ENCODE results near the gene OR2F2. TPM values are rescaled to one million over a fixed set of nuclear protein-coding genes. Genes with fewer than 3 reads are reported as not detected.

The OR2F2 gene, protein sequence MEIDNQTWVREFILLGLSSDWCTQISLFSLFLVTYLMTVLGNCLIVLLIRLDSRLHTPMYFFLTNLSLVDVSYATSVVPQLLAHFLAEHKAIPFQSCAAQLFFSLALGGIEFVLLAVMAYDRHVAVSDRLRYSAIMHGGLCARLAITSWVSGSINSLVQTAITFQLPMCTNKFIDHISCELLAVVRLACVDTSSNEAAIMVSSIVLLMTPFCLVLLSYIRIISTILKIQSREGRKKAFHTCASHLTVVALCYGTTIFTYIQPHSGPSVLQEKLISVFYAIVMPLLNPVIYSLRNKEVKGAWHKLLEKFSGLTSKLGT
- total RNA-seq (2014; rRNA removed; shearing (Covaris generic)) (not detected in 2 replicates), total RNA-seq (2022) (not detected in 2 replicates), Bru-seq, nascent RNA (not detected), BruChase-seq, experiment 1, labeled RNA remaining after a 6-hour chase (not detected), BruChase-seq, experiment 2, labeled RNA remaining after a 2-hour chase (not detected)
- long read RNA-seq: 0 reads

DNA sequence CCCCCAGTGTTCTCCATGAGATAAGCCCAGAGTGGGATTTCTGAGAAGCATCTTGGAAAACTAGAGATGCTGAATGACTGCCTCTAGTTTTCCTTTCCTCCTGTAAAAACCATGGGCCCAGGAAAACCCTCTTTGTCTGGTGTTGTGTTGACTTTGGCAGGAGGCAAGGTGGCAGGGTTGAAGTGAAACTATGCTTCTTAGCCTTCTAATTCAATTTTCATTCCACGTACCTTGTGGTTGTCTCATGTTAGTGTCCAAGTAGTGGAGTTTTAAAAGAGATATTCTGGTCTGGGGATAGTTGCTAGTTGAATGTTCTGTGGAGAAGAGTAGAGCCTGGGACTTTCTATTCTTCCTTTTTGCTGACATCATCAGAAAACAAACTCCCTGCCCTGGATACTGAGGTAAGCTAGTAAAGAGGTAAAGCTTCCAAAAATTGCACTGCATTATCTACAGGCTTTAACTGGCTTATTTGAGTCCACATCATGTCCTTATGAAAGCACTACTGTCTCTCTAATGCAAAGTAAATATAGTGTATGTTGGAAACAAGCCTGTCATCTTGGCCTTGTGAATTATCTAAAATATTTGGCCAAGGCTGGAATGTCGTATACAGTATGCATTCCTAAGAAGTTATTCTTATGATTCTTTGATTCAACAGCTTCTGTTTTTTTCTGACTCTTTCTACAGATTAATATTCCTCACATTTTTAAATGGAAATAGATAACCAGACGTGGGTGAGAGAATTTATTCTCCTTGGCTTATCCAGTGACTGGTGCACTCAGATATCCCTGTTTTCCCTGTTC is at the start of gene OR2F2:
Gene OR2F2 (plus strand): TSS at position 708 of the 800 bp plus-strand sequence. CDS start 0 bp downstream, at position 708.
- intact Hi-C loops (cut with micrococcal nuclease; ENCODE audit: unreplicated experiment): loop anchor here (10.0 kb wide), 1 partner anchor 190 kb away; the partner anchor contains the start of gene OR2A14
- no peak within 1 kb of the TSS for H3K4me2 ChIP-seq (ENCODE audit: low read length)
- CTCF ChIA-PET (ENCODE audit: unreplicated experiment): no interaction called here
- no peaks in the 10 kb centered on the region for H3K9me3 ChIP-seq (ENCODE audit: low read length)
- BruUV-seq (replicated peaks): no TSS peak
- no peak within 1 kb of the TSS for H3K4me3 ChIP-seq (ENCODE audit: low read depth, low read length, poor library complexity, severe bottlenecking)
- no peaks in the 10 kb centered on the region for H3K36me3 ChIP-seq (ENCODE audit: insufficient read depth, low read length)
- H2AFZ ChIP-seq (ENCODE audit: low read length): no peak within 1 kb of the TSS
- no peak for DNase-seq (ENCODE audit: low spot score)
- no peaks in the 10 kb centered on the region for H3K4me1 ChIP-seq (ENCODE audit: insufficient read depth, low read length, poor library complexity, severe bottlenecking)
- no peaks in the 10 kb centered on the region for H3K79me2 ChIP-seq (ENCODE audit: insufficient read depth, low read depth, low read length)
- TF ChIP-seq EZH2phosphoT487 (IDR thresholded peaks at IDR 0.05; ENCODE audit: borderline replicate concordance, low read depth, low read length): no peak
- TF ChIP-seq CTCF (conservative IDR thresholded peaks at IDR 0.05; ENCODE audit: low read length): no peak
- no peaks in the 10 kb centered on the region for H3K9me2 ChIP-seq (ENCODE audit: insufficient read depth, low read length)
- POLR2A ChIA-PET: interaction anchor here (0.5 kb wide), 1 partner anchor 170 kb away, joined by 3 read pairs; no protein-coding TSS in a partner anchor
- no peaks in the 10 kb centered on the region for H4K20me1 ChIP-seq (ENCODE audit: insufficient read depth, low read length)
- H3K27ac ChIP-seq (ENCODE audit: low read depth, low read length, poor library complexity, severe bottlenecking): no peak within 1 kb of the TSS

DNA sequence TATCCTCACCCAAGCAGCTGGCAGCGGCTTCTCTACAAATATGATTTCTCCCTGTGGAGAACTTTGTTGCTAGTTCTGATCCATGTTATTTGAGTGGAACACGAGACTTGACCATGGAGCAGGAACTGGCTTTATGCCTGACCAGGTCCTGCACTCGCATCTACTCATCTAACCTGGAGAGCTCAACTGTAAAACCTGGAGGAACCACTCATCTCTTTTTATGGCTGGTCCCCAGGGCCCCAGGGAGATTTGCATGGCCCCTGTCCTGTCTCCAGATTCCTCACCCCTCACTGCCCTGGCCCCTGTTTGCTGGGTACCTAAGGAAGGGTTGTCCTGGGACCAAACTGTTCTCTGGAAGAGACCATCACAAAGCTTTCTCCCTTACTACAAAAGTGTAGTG is 49.1 kb upstream of the OR2F2 start:
- no TSS peak for BruUV-seq (replicated peaks)
- Histone ChIP-seq H3K9me3 (ENCODE audit: low read length) (no peaks in the 10 kb centered on the region), H2AFZ (ENCODE audit: low read length) (no peak overlapping the region), H3K36me3 (ENCODE audit: insufficient read depth, low read length) (no peaks in the 10 kb centered on the region), H3K4me3 (ENCODE audit: low read depth, low read length, poor library complexity, severe bottlenecking) (no peak overlapping the region), H3K79me2 (ENCODE audit: insufficient read depth, low read depth, low read length) (no peaks in the 10 kb centered on the region), H3K9me2 (ENCODE audit: insufficient read depth, low read length) (no peaks in the 10 kb centered on the region), H3K4me1 (ENCODE audit: insufficient read depth, low read length, poor library complexity, severe bottlenecking) (peaks cover 10% of the 10 kb centered on the region), H3K27ac (ENCODE audit: low read depth, low read length, poor library complexity, severe bottlenecking) (no peak overlapping the region), H3K4me2 (ENCODE audit: low read length) (peak overlapping the region; percentile 32; the same call in 1 of the 2 replicates), H4K20me1 (ENCODE audit: insufficient read depth, low read length) (0 out of 2 replicates have a peak, but pooled peaks cover 4% of the 10 kb centered on the region)
- TF ChIP-seq EZH2phosphoT487 (IDR thresholded peaks at IDR 0.05; ENCODE audit: borderline replicate concordance, low read depth, low read length): no peak
- no peak for TF ChIP-seq CTCF (conservative IDR thresholded peaks at IDR 0.05; ENCODE audit: low read length)
- POLR2A ChIA-PET: no interaction called here
- CTCF ChIA-PET (ENCODE audit: unreplicated experiment): no interaction called here
- DNase-seq (ENCODE audit: low spot score): no peak
- intact Hi-C loops (cut with micrococcal nuclease; ENCODE audit: unreplicated experiment): no loop called here

All from OCI-LY7 (cell line).